22Rv1 (cell line): Measurements from ENCODE around the gene ABCC10.

Experiments used
- CTCF ChIP-seq: fragments of 450-650 bp; IDR thresholded peaks from 2 replicates; pipeline ENCODE4 v1.5.1; 2017; ENCODE audit warnings: mild to moderate bottlenecking
- ZFX ChIP-seq: fragments of 450-650 bp; IDR thresholded peaks from 2 replicates; pipeline ENCODE4 v1.6.1; 2017; ENCODE audit warnings: antibody characterized with exemption, borderline replicate concordance

DNA sequence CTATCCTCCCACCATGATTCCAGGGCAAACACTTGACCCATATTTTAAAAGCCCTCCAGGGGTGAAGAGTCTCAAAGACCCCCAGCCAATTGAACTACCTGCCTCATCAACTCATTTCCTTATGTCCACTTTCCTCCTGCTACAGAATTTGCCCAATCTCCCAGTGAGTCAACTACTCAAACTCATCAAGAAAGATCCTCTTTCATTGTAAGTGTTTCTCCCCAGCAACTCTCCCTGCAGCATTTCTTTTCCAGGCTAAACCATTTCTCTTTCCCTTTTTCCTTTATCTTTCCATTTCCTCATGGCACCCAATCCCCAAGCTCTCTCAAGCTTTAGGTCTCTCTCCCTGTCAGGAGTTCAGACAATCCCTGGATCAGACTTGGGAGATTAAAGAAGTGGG lies 26.5 kb downstream of the ABCC10 start:
- no peak for TF ChIP-seq CTCF
- no peak for TF ChIP-seq ZFX
